ENCODE results near the gene CCDC61.

- TF ChIP-seq YY1 (IDR thresholded peaks at IDR 0.05; ENCODE audit: insufficient read depth, insufficient read length) (no peak), ZNF274 (IDR thresholded peaks at IDR 0.05; ENCODE audit: low read depth, low read length) (no peak), SUZ12 (IDR thresholded peaks at IDR 0.05; ENCODE audit: extremely low read depth, insufficient read depth, insufficient read length) (no peak)
These were observed 1.7 kb downstream of the CCDC61 start for GRCh38 chr19:45996933-45997332.
